HEK293 (cell line): ENCODE results near the gene ZDHHC14.

Experiments used
- CTCF ChIA-PET: fragments of 350-600 bp; formaldehyde crosslinking; extraction: SDS; loops from one replicate; lab custom pipeline; 2021; ENCODE audit warnings: antibody characterized with exemption; lab: Yijun Ruan, JAX
- POLR2A ChIA-PET: fragments of 300-600 bp; formaldehyde crosslinking; extraction: SDS; loops from one replicate; lab custom pipeline; 2020; ENCODE audit warnings: antibody characterized with exemption, inconsistent platforms; lab: Yijun Ruan, JAX
- H3K27ac ChIP-seq: fragments of 200-500 bp; sonication (Bioruptor generic); 2 replicates; pipeline ENCODE4 v1.5.1; 2014; ENCODE audit warnings: low read depth, low read length, control low read depth, inconsistent platforms; ENCODE audit errors: extremely low read depth
- H3K36me3 ChIP-seq, 2 experiments: fragments of 200-500 bp in 1 of 2; sonication (Bioruptor generic) in 1 of 2; 1 replicate in 1 of 2; 2 replicates in 1 of 2; pipeline ENCODE4 v1.5.1; 2014 to 2017; ENCODE audit warnings: inconsistent platforms in 2 of 2, low read length in 2 of 2; ENCODE audit not compliant: control insufficient read depth in 2 of 2, insufficient read depth in 1 of 2
- H3K4me1 ChIP-seq: fragments of 200-500 bp; sonication (Bioruptor generic); 2 replicates; pipeline ENCODE4 v1.5.1; 2014; ENCODE audit warnings: mild to moderate bottlenecking, low read length, inconsistent platforms; ENCODE audit not compliant: control insufficient read depth, insufficient read depth
- H3K4me3 ChIP-seq: 2 replicates; pipeline ENCODE4 v1.5.1; 2011; ENCODE audit warnings: low read depth, mild to moderate bottlenecking, control low read depth, low read length, moderate library complexity
- H3K9me3 ChIP-seq: fragments of 200-500 bp; sonication (Bioruptor generic); 2 replicates; pipeline ENCODE4 v1.5.1; 2014; ENCODE audit warnings: low read depth, low read length, inconsistent platforms; ENCODE audit not compliant: control insufficient read depth, insufficient read depth
- GLI4 ChIP-seq: fragments of 450-650 bp; formaldehyde crosslinking; IDR thresholded peaks from 2 replicates; pipeline ENCODE4 v1.5.1; 2016; ENCODE audit warnings: missing biosample characterization, missing genetic modification characterization
- GLIS1 ChIP-seq: fragments of 450-650 bp; formaldehyde crosslinking; IDR thresholded peaks from 2 replicates; pipeline ENCODE4 v1.5.1; 2016; ENCODE audit warnings: missing biosample characterization, missing genetic modification characterization
- KLF1 ChIP-seq: fragments of 450-650 bp; formaldehyde crosslinking; IDR thresholded peaks from 2 replicates; pipeline ENCODE4 v1.5.1; 2016; ENCODE audit warnings: missing biosample characterization, missing genetic modification characterization
- REPIN1 ChIP-seq: fragments of 450-650 bp; formaldehyde crosslinking; IDR thresholded peaks from 2 replicates; pipeline ENCODE4 v1.5.1; 2017; ENCODE audit warnings: missing biosample characterization, missing genetic modification characterization, low read depth
- SP3 ChIP-seq: fragments of 450-650 bp; formaldehyde crosslinking; IDR thresholded peaks from 2 replicates; pipeline ENCODE4 v1.5.1; 2016; ENCODE audit warnings: missing biosample characterization, missing genetic modification characterization
- ZNF133 ChIP-seq: fragments of 450-650 bp; formaldehyde crosslinking; IDR thresholded peaks from 2 replicates; pipeline ENCODE4 v1.5.1; 2016; ENCODE audit warnings: missing biosample characterization, missing genetic modification characterization
- ZNF157 ChIP-seq: fragments of 450-650 bp; formaldehyde crosslinking; IDR thresholded peaks from 2 replicates; pipeline ENCODE4 v1.5.1; 2016; ENCODE audit warnings: missing biosample characterization, missing genetic modification characterization
- ZNF169 ChIP-seq: fragments of 450-650 bp; formaldehyde crosslinking; IDR thresholded peaks from 2 replicates; pipeline ENCODE4 v1.5.1; 2016; ENCODE audit warnings: missing biosample characterization, missing genetic modification characterization
- ZNF175 ChIP-seq: fragments of 450-650 bp; formaldehyde crosslinking; IDR thresholded peaks from 2 replicates; pipeline ENCODE4 v1.5.1; 2016; ENCODE audit warnings: missing biosample characterization, missing genetic modification characterization
- ZNF354C ChIP-seq: fragments of 450-650 bp; formaldehyde crosslinking; IDR thresholded peaks from 2 replicates; pipeline ENCODE4 v1.5.1; 2016; ENCODE audit warnings: missing biosample characterization, missing genetic modification characterization, low read depth, borderline replicate concordance
- ZNF366 ChIP-seq: fragments of 450-650 bp; formaldehyde crosslinking; conservative IDR thresholded peaks from 2 replicates; pipeline ENCODE4 v1.5.1; 2016; ENCODE audit warnings: missing biosample characterization, missing genetic modification characterization
- ZNF391 ChIP-seq: fragments of 450-650 bp; formaldehyde crosslinking; IDR thresholded peaks from 2 replicates; pipeline ENCODE4 v1.5.1; 2016; ENCODE audit warnings: low read depth, missing biosample characterization, missing genetic modification characterization, borderline replicate concordance
- ZNF426 ChIP-seq: fragments of 450-650 bp; formaldehyde crosslinking; IDR thresholded peaks from 2 replicates; pipeline ENCODE4 v1.5.1; 2017; ENCODE audit warnings: missing biosample characterization, missing genetic modification characterization, mild to moderate bottlenecking, inconsistent platforms, moderate library complexity
- ZNF514 ChIP-seq: fragments of 450-650 bp; formaldehyde crosslinking; IDR thresholded peaks from 2 replicates; pipeline ENCODE4 v1.5.1; 2016; ENCODE audit warnings: missing biosample characterization, missing genetic modification characterization
- ZNF521 ChIP-seq: fragments of 450-650 bp; formaldehyde crosslinking; IDR thresholded peaks from 2 replicates; pipeline ENCODE4 v1.5.1; 2017; ENCODE audit warnings: missing biosample characterization, mild to moderate bottlenecking, missing genetic modification characterization
- ZNF548 ChIP-seq: fragments of 450-650 bp; formaldehyde crosslinking; IDR thresholded peaks from 2 replicates; pipeline ENCODE4 v1.5.1; 2016; ENCODE audit warnings: missing biosample characterization, missing genetic modification characterization
- ZNF558 ChIP-seq: fragments of 450-650 bp; formaldehyde crosslinking; IDR thresholded peaks from 2 replicates; pipeline ENCODE4 v1.5.1; 2016; ENCODE audit warnings: missing biosample characterization, missing genetic modification characterization
- ZNF664 ChIP-seq: fragments of 450-650 bp; formaldehyde crosslinking; IDR thresholded peaks from 2 replicates; pipeline ENCODE4 v1.5.1; 2016; ENCODE audit warnings: missing biosample characterization, missing genetic modification characterization
- ZNF677 ChIP-seq: fragments of 450-650 bp; IDR thresholded peaks from 2 replicates; pipeline ENCODE4 v1.5.0; 2018; ENCODE audit warnings: missing biosample characterization, mild to moderate bottlenecking, missing genetic modification characterization, moderate library complexity
- ZSCAN23 ChIP-seq: fragments of 450-650 bp; formaldehyde crosslinking; IDR thresholded peaks from 2 replicates; pipeline ENCODE4 v1.5.1; 2016; ENCODE audit warnings: missing biosample characterization, missing genetic modification characterization
- TF ChIP-seq, protein P1 (sequence below): fragments of 450-650 bp; formaldehyde crosslinking; IDR thresholded peaks from 2 replicates; pipeline ENCODE4 v1.5.1; 2017; ENCODE audit warnings: missing biosample characterization, missing genetic modification characterization
- TF ChIP-seq, protein P2 (sequence below): fragments of 450-650 bp; formaldehyde crosslinking; conservative IDR thresholded peaks from 2 replicates; pipeline ENCODE4 v1.5.1; 2016; ENCODE audit warnings: low read depth, missing biosample characterization, missing genetic modification characterization
- TF ChIP-seq, protein P3 (sequence below): fragments of 450-650 bp; formaldehyde crosslinking; IDR thresholded peaks from 2 replicates; pipeline ENCODE4 v1.5.1; 2016; ENCODE audit warnings: missing biosample characterization, missing genetic modification characterization

Gene ZDHHC14

DNA sequence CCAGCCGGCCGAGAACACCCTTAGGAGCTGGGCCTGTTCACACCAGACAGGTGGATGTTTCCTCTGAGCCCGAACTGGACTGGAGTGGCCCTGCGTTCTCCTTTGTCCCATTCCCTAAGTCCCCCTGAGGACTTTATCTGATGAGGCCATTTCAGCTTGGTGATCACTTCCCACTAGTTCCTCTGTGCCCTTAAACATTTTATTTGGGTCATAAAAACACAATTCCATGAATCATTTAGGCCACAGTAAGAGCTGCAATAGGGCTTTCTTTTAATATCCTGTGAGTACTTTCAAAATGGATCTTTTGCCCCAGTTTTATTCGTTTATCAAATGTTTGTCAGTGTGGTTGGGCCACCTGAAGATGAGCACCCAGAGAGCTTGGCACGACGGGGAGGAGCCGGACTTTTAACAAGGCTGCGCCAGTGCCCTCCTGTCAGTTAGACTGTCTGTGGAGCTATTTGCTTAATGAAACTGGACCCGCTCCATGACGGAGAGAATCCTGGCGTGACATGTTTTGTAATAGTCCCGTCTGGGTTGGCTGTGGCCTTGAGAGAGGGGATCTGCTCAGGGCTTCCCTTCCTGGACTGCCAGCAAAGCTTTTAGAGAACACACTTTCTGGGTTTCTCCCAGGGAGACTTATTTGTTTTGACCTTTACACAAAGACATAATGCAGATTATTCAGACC, 53.5 kb downstream of the ZDHHC14 start:
- TF ChIP-seq, protein P1, sequence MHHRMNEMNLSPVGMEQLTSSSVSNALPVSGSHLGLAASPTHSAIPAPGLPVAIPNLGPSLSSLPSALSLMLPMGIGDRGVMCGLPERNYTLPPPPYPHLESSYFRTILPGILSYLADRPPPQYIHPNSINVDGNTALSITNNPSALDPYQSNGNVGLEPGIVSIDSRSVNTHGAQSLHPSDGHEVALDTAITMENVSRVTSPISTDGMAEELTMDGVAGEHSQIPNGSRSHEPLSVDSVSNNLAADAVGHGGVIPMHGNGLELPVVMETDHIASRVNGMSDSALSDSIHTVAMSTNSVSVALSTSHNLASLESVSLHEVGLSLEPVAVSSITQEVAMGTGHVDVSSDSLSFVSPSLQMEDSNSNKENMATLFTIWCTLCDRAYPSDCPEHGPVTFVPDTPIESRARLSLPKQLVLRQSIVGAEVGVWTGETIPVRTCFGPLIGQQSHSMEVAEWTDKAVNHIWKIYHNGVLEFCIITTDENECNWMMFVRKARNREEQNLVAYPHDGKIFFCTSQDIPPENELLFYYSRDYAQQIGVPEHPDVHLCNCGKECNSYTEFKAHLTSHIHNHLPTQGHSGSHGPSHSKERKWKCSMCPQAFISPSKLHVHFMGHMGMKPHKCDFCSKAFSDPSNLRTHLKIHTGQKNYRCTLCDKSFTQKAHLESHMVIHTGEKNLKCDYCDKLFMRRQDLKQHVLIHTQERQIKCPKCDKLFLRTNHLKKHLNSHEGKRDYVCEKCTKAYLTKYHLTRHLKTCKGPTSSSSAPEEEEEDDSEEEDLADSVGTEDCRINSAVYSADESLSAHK (tag by site-specific recombination) = no peak
- TF ChIP-seq ZNF558 (tag by site-specific recombination) = no peak
- no peak for TF ChIP-seq ZNF169
- no peak for TF ChIP-seq ZNF391 (tag by site-specific recombination)
- no peak for TF ChIP-seq SP3
- TF ChIP-seq, all 188 proteins: peak for 0
- Histone ChIP-seq H3K27ac (no peak overlapping the region), H3K4me3 (no peak overlapping the region), H3K4me1 (peaks cover 8% of the 10 kb centered on the region; the same call in 1 of the 2 replicates), H3K9me3 (no peaks in the 10 kb centered on the region), H3K36me3 (no peaks in the 10 kb centered on the region)
- CTCF ChIA-PET = interaction anchor here (1.0 kb wide), 1 partner anchor 232 kb away, joined by 4 read pairs; no protein-coding TSS in a partner anchor
- POLR2A ChIA-PET = no interaction called here

DNA sequence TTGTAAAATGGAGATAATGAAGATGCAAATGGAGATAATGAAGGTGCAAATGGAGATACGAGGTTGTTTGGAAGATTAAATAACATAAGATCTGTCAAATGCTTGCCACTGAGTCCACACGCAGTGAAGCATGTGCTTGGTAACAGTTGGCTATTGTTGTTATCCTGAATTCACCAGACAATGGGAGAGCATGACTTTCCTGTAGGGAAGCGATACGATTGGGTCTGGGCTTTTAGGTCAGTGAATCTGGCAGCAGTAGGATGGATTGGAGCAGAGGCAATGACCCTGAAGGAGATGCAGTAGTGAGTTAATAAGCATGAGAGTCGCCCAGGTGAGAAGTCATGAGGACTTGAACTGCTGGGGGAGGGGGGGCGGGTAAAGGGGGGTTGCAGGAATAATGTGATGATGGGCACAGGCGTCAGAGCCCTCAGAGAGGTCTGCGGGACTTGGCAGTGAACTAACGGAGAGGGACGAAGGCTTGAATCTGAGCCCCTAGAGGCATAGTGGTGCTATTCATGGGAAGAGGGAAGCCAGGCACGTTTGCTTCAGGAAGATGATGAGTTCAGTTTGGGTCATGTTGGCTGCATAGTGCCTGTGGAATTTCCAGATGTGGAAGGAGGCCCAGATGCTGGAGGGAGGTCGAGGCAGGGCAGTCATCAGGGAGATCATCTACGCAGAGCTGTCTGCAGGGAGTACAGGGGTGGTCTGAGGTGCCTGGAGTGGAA, 55.4 kb downstream of the ZDHHC14 start:
- POLR2A ChIA-PET = no interaction called here
- H3K36me3 ChIP-seq = no peaks in the 10 kb centered on the region
- H3K4me3 ChIP-seq = no peak overlapping the region
- peaks cover 8% of the 10 kb centered on the region; the same call in 1 of the 2 replicates for H3K4me1 ChIP-seq
- no peaks in the 10 kb centered on the region for H3K9me3 ChIP-seq
- TF ChIP-seq ZNF366 (tag by site-specific recombination) (no peak), ZNF677 (tag by site-specific recombination) (no peak), ZNF175 (tag by site-specific recombination) (no peak), GLIS1 (tag by site-specific recombination) (no peak), REPIN1 (tag by site-specific recombination) (no peak), ZNF133 (tag by site-specific recombination) (no peak), ZNF426 (no peak), ZNF664 (tag by site-specific recombination) (no peak), ZSCAN23 (tag by site-specific recombination) (no peak), ZNF354C (tag by site-specific recombination) (no peak), GLI4 (tag by site-specific recombination) (no peak), ZNF521 (tag by site-specific recombination) (no peak), ZNF157 (no peak), KLF1 (tag by site-specific recombination) (no peak), ZNF548 (tag by site-specific recombination) (no peak), ZNF514 (no peak)
- TF ChIP-seq, protein P2, sequence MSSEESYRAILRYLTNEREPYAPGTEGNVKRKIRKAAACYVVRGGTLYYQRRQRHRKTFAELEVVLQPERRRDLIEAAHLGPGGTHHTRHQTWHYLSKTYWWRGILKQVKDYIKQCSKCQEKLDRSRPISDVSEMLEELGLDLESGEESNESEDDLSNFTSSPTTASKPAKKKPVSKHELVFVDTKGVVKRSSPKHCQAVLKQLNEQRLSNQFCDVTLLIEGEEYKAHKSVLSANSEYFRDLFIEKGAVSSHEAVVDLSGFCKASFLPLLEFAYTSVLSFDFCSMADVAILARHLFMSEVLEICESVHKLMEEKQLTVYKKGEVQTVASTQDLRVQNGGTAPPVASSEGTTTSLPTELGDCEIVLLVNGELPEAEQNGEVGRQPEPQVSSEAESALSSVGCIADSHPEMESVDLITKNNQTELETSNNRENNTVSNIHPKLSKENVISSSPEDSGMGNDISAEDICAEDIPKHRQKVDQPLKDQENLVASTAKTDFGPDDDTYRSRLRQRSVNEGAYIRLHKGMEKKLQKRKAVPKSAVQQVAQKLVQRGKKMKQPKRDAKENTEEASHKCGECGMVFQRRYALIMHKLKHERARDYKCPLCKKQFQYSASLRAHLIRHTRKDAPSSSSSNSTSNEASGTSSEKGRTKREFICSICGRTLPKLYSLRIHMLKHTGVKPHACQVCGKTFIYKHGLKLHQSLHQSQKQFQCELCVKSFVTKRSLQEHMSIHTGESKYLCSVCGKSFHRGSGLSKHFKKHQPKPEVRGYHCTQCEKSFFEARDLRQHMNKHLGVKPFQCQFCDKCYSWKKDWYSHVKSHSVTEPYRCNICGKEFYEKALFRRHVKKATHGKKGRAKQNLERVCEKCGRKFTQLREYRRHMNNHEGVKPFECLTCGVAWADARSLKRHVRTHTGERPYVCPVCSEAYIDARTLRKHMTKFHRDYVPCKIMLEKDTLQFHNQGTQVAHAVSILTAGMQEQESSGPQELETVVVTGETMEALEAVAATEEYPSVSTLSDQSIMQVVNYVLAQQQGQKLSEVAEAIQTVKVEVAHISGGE (tag by site-specific recombination) = no peak
- TF ChIP-seq, protein P3, sequence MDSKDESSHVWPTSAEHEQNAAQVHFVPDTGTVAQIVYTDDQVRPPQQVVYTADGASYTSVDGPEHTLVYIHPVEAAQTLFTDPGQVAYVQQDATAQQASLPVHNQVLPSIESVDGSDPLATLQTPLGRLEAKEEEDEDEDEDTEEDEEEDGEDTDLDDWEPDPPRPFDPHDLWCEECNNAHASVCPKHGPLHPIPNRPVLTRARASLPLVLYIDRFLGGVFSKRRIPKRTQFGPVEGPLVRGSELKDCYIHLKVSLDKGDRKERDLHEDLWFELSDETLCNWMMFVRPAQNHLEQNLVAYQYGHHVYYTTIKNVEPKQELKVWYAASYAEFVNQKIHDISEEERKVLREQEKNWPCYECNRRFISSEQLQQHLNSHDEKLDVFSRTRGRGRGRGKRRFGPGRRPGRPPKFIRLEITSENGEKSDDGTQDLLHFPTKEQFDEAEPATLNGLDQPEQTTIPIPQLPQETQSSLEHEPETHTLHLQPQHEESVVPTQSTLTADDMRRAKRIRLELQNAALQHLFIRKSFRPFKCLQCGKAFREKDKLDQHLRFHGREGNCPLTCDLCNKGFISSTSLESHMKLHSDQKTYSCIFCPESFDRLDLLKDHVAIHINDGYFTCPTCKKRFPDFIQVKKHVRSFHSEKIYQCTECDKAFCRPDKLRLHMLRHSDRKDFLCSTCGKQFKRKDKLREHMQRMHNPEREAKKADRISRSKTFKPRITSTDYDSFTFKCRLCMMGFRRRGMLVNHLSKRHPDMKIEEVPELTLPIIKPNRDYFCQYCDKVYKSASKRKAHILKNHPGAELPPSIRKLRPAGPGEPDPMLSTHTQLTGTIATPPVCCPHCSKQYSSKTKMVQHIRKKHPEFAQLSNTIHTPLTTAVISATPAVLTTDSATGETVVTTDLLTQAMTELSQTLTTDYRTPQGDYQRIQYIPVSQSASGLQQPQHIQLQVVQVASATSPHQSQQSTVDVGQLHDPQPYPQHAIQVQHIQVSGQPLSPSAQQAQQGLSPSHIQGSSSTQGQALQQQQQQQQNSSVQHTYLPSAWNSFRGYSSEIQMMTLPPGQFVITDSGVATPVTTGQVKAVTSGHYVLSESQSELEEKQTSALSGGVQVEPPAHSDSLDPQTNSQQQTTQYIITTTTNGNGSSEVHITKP (tag by site-specific recombination) = no peak
- TF ChIP-seq, all 188 proteins: peak for 0
- CTCF ChIA-PET = no interaction called here
- H3K27ac ChIP-seq = no peak overlapping the region
